ENCODE results near the gene IAH1.

Gene IAH1, protein sequence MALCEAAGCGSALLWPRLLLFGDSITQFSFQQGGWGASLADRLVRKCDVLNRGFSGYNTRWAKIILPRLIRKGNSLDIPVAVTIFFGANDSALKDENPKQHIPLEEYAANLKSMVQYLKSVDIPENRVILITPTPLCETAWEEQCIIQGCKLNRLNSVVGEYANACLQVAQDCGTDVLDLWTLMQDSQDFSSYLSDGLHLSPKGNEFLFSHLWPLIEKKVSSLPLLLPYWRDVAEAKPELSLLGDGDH

DNA sequence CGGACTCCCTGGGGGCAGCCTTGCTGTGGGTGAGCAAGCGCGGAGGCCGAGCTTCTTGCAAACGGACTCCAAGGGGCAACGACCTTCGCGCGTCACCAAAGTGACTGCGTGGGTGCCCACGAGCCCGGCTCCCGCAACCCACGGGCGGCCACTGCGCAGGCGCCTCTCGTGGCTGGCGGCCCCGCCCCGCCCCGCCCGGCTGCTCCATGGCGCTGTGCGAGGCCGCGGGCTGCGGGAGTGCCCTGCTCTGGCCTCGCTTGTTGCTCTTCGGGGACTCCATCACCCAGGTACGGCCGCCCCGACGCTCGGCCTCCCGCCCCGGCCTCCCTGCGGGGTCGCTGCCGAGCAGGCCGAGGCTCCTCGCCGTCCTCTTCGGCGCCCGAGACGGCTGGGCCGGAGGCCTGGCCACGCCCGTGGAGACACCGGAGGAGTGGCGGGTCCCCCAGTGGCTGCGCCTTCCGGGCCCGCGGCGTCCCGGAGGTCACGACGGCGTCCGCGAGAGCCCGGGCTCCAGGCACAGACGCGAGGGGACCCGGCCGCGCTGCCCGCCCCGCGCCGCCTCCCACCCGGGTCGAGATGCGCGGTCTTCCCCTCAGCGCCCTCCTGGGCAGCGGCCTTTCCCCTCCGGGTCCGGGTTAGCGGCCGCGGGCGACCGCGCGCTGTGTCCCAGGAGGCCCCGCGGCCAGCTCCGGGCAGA lies at the start of gene IAH1:
Gene IAH1, plus strand, starts transcription at position 191 of the 697 bp plus-strand sequence. Its CDS starts 16 bp downstream, at position 207.
- DNase-seq (peak; percentile 78), ATAC-seq (peak; percentile 82)

DNA sequence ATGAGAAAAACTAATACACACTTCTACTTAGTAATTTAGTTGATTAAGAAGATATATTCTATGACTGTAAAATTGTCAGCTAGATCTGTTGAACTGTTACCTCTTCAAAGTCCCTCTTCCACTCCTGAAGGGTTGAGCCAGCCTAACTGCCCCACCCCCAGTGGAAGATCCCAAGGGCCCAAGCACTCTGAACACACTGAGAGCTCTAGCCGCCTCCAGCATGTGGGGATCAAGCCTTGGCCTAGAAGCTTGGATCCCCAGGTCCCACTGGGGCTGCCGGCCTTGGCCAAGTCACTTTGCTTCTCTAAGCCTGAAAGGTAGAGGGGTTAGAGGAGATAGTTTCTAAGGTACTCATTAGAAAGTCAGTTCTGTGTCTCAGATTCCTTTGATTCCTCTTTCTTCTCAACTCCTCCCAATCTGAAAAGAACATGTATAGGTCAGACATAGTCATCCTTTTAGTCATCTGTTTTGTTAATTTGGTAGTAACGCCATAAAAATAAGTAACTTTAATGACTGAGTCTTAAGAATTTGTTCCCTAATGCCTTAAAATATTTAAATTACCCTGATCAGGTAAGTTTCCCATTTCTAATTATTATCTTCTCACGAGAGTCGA lies 45.3 kb upstream of the IAH1 start:
- ATAC-seq = no peak
- no peak for DNase-seq

DNA sequence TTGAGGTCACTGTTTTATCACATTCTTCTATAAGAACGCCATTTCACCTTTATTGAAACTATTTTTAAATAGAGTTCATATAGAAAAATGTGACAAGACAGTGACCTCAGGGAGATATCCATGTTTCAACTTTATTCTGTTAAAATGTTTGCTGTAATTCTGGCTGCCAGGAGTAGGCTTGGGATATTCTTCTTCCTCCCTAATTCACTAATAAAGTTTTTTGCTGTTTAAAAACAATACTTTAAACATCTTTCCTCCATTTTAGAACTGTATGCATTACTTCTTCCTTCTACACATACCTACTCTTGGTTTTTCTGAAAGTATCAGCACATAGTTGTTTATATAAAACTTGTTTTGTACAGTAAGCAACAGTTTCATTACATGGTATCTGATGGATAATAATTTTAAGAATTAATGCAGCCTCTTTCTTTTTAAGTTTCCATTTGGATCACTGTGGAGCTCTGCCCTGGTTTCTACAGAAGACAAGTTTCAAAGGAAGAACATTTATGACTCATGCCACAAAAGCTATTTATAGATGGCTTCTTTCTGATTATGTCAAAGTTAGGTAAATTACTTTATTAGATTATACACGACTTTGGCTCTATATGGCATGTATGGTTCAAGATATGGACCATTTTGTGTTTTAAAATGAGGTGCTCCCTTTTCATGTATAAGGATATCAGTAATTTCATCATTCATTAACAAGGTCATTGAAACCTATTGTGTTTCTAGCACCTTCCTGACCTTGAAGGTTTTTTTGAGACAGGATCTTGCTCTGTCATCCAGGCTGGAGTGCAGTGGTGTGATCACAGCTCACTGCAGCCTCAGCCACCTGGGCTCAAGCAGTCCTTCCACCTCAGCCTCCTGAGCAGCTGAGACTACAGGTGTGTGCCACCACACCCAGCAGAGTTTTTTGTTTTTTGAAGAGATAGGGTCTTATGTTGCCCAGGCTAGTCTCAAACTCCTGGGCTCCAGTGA lies 43.7 kb upstream of the IAH1 start:
- ATAC-seq (peak; percentile 49), DNase-seq (no peak)

DNA sequence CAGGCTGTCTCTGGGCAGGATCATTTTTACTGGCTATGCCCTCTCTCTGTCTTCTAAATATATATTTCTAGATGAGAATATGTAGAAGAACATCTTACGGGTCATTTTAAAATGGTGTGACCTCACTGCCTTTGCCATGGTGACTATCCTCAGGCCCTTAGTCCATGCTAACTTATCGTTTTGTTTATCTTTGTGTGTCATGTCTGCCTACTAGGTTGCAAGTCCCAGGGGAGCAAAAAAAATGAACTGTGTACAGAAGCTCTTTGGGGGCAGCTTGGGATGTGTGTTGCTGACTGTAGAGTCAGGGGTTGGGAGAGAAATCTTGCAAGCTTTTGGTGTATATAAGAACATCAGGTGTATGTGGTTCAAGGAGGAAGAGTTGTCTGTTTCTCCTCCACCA lies 39.9 kb upstream of the IAH1 start:
- DNase-seq (no peak), ATAC-seq (no peak)

DNA sequence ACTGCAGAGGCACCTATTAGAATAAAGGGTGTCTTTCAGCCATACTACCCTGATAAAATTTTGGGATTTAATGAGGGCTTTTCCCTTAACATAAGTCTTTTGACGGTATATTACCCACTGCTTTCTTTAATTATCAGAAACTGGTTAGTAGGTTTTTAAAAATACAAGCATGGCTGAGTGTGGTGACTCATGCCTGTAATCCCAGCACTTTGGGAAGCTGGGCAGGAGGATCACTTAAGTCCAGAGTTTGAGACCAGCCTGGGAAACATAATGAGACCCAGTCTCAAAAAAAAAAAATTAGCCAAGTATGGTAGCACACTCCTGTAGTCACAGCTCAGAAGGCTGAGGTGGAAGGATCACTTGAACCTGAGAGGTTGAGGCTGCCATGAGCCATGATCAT lies 34.8 kb upstream of the IAH1 start:
- DNase-seq (no peak), ATAC-seq (no peak)

DNA sequence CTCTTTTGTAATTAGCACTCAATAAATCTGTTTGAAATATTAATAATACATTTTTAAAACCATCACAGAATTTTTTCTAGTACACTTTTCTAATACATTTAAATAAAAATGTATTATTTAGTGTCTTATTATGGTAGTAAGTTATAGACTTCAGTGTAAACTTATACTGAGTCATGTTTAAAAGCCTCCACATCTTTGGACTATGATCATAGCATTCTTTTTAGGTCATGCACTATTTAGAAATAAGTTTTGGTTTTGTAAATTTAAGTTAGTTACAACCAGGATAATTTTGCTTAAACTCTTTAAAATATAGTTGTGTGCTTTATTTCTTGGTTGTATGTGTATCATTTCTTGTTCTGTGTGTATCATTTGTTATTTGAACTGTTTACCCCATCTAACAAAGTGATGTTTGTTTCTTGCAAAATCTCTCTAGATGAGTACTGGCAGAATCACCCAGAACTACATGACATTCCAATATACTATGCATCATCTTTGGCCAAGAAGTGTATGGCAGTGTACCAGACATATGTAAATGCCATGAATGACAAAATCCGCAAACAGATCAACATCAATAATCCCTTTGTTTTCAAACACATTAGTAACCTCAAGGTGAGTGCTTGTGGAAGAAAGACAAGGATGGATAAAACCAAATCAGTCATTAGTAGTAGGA lies 34.2 kb upstream of the IAH1 start:
- DNase-seq (no peak), ATAC-seq (no peak)

DNA sequence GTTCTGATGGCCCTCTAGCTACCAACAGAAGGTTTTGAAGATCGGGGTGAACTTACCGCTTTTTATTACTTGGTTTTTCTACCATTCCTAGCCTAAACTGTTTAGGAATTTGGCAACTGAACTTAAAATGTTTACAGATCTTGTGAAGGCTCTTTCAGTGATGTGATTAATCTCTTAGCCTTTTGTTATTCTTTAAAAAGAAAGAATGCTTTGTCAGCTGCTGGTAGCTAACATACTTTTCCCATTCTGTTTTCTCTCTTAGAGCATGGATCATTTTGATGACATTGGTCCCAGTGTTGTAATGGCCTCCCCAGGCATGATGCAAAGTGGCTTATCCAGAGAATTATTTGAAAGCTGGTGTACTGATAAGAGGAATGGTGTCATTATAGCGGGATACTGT lies 32.8 kb upstream of the IAH1 start:
- ATAC-seq (no peak), DNase-seq (no peak)

DNA sequence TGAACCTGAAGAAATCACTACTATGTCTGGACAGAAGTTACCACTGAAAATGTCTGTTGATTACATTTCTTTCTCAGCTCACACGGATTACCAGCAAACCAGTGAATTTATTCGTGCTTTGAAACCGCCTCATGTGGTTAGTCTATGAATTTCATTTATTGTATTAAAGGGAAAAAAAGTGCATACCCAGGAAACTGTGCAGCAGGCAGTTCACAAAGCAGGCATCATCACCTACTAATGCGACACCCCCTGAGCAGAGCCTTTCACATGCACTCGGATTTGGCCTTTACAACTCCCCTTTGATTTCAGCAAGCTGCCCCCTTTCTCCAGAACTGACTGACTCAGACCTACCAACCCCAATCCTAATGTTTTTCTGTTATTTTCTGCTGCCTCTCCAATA lies 30.8 kb upstream of the IAH1 start:
- DNase-seq = no peak
- no peak for ATAC-seq

DNA sequence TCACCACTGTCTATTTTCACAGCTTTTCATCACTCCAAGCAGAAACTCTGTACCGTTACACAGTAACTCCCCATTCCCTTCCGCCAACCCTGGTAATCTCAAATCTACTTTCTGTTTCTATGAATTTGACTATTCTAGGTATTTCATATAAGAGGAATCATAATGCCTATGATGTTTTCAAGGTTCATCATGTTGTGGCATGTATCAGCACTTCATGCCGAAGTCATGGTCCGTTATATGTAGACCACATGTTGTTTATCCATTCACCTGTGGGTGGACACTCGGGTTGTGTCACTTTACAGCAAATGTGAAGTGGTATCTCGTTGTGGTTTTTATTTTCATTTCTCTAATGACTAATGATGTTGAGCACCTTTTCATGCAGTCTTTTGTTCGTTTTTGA lies 29.3 kb upstream of the IAH1 start:
- ATAC-seq (no peak), DNase-seq (no peak)

DNA sequence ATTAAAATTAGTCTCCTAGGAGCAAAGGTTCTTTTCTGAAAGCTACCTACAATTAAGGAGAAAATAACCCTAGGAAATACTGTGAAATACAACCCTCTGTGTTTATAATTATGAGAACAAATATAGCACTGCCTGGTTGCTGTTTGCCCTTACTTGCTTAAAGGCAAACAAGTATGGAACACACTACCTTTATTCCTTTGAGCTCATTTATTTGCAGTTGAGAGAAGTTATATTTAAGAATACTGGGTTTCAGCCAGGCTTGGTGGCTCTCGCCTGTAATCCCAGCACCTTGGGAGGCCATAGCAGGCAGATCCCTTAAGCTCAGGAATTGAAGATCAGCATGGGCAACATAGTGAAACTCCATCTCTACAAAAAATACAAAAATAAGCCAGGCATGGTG lies 23.1 kb upstream of the IAH1 start:
- no peak for ATAC-seq
- DNase-seq = no peak

DNA sequence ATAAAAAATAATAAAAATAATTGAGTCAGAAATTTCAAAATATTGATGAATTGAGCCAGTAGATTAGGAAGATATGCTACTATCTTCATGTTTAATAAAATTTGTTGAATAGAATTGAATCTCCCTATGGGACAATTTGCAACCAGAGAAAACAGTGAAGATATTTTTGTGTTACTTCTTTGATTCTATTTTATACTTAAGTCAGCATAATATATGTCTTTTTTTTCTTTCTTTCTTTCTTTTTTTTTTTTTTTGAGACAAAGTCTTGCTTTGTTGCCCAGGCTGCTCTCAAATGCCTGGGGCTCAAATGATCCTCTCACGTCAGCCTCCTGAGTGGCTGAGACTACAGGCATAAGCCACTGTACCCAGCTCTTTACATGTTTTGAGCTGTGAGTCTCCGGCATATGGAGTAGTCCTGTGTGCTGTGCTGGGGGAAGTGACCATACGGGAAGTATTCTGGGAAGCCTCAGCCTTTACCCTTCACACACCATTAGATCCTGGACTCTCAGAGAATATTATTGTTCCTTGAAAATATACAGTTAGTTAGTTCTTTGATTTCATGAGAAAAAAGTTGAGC lies 13.8 kb upstream of the IAH1 start:
- ATAC-seq (no peak), DNase-seq (no peak)

DNA sequence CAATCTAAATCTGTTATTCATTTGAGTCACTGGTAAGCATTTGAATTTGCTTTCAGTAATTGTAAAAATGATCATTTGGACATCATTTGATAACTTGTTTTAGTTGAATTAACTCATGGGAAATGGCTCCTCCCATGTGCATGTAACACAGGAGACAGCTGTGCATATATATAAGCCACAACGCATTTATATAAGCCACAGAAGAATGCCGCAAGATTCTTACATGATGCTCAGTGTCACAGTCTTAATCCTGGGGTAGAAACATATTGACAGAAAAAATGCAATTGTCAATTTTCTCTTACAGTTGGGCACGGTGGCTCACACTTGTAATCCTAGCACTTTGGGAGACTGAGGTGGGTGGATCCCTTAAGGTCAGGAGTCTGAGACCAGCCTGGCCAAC lies 13.3 kb upstream of the IAH1 start:
- DNase-seq = no peak
- no peak for ATAC-seq

DNA sequence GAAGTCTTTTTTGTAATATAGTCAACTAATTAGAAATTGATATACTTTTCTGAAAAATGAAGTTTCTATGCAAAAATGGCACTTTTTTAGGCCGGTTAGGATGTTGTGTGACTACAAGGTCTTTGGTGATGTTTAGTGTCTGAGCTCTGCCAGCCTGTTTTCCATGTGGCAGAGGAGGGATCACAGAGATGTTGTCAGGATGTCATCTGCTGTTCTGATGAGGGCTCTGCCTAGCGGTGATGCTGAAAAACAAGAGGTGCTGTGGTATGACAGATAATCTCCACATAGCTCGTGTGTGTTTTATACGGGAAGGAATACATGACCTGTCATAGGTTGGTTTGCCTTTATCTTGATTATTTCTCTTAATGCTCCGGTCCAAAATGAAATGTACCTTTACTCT lies 12.0 kb upstream of the IAH1 start:
- no peak for ATAC-seq
- DNase-seq = no peak

DNA sequence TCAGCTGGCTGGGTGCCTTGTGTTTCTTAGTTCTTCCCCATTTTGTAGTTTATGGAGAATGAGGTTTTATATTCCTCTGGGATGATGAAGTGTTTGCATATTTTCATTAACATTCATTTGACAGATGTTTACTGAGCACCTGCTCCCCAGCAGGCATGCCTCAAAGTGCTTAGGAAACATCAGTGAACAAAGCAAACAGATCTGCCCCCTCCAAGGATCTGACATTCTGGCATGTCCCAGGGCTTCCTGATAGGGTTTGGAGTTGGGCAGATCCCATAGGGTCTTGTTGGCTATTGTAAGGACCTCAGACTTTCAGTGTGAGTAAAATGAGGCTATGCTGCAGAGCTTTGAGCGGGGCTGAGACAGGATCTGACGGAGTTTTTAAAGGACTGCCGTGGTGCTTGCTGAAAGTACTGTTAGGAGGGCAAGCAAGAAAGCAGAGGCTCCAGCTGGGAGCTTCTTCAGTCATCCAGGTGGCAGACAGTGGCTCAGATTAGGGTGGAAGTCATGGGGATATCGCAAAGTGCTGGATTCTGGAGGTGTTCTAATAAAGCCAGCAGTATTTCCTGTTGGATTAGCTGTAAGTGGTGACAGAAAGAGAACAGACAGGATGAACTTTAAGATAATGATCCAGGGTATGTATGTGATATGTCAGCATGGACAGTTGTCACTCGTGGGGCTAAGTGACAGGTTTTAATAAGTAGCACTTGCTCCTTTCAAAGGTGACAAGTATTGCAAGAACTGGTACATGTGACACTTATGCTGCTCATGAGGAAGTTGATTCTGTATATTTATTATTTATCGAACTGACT lies 11.3 kb upstream of the IAH1 start:
- ATAC-seq (peak; percentile 16), DNase-seq (no peak)

DNA sequence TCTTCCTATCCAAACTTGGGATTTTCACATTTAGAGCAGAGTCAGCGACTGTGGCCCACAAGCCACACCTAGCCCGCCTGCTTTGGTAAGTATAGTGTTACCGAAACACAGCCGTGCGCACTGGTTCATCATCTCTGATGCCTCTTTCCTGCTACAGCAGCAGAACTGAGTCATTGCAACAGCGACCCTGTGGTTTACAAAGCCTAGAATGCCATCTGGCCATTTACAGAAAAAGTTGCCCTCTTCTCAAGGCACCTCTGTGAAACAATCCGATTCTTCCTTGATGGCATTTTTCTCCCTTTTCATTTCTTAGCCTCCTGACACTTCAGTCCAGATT lies 10.7 kb upstream of the IAH1 start:
- DNase-seq (no peak), ATAC-seq (peak; percentile 68)

DNA sequence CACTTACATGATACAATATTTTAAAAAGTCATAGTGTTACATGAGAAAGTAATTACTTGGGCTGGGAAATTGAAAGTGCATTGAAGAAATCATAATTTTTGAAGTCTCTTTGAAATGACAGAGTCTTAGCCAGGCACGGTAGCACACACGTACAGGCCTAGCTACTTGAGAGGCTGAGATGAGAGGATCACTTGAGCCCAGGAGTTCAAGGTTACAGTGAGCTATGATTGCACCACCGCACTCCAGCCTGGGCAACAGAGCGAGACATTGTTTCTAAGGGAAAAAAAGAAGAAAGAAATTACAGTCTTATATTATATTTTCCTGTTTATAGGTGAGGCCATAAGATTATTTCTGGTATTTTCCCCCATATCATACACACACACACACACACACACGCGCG lies 9.2 kb upstream of the IAH1 start:
- ATAC-seq (no peak), DNase-seq (no peak)

DNA sequence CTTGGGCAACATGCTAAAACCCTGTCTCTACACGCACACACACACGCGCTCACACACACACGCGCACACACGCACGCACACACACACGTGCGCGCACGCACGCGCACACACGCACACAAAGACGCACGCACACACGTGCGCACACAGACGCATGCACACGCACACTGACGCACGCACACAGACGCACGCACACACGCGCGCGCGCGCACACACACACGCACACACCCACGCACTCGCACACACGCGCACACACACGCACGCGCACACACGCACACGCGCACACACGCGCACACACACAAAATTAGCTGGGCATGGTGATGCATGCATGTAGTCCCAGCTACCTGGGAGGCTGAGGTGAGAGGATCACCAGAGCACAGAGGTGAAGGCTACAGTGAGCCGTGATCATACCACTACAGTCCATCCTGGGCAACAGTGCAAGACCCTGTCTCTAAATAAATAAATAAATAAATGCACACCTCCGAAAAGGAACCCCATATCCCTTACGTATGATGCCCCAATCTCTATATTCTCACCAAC lies 8.1 kb upstream of the IAH1 start:
- ATAC-seq = no peak
- DNase-seq = no peak

DNA sequence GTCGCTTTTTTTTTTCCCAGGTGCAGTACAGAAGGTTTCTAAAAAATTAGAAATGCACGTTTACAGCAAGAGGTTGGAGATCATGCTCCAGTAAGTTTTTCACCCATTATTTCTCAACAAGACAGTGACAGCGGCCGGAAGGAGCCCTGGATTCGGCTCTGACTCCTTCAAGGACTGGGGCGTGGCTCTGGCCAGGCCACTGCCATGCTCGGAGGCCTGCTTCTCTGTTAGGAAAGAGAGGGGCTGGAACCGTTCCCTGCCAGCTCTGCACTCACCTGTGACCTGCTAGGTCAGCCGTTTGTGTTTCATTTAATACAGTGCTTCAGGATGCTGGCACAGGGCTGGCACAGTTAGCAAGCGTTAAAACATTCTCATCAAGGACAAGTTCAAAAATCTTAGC lies 6.7 kb upstream of the IAH1 start:
- DNase-seq (no peak), ATAC-seq (no peak)

DNA sequence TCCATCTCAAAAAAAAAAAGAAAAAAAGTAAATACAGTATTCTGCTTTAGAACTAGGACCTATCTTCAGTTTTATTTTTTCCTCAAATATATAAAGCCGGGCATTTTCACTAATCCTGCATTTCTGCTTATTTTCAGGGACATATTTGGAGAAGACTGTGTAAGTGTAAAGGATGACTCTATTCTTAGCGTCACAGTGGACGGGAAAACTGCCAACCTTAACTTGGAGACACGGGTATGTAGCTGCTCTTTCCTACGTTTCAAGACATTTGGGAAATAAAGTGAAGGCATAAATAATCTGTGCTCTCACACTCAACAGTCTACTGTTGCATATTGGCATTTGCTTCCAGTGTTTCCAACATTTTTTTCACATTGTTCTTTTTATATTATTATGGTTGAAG lies 3.1 kb upstream of the IAH1 start:
- ATAC-seq = no peak
- no peak for DNase-seq

DNA sequence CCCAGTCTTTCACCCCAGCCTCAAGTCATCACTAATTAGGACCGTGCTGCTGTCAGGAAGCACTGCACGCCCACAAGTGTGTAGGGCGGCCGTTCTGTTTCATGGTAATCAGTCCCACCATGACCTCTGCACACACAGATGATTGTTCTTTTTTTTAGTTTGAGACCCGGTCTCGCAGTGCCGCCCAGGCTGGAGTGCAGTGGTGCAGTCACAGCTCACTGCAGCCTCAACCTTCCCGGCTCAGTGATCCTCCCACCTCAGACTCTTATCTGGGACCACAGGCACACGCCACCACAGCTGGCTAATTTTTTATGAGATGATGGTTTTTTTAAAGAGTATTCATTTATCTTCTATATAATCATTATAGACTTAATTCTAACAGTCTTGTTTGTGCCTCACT lies 1.8 kb upstream of the IAH1 start:
- no peak for ATAC-seq
- no peak for DNase-seq

All from stimulated activated naive CD8-positive, alpha-beta T cell treated with anti-CD3 and anti-CD28 coated beads, Interleukin-15, Interleukin-2, amounts not matched to agents 100 U/mL and 50 U/mL, for 24 hours (primary cell).